Kidney (tissue), 14 donors: ENCODE measurements around the gene EPSTI1. TPM values are rescaled to one million over a fixed set of nuclear protein-coding genes. Genes with fewer than 3 reads are reported as not detected.

Source experiments
- DNase-seq, 5 donors: peaks; one replicate each; pipeline ENCODE4 v3.0.0-alpha.2; 2013 to 2020
- FAIRE-seq: peaks from 2 replicates; lab custom pipeline; 2012; peaks lifted over from hg19 to GRCh38; lab: Jason Lieb, UNC
- H3K27ac ChIP-seq, 2 donors: one replicate each; pipeline ENCODE4 v1.7.0; 2013; ENCODE audit warnings: low read depth in 2 of 2, low read length in 2 of 2, inconsistent platforms in 1 of 2
- H3K27me3 ChIP-seq: one replicate; pipeline ENCODE4 v1.7.1; 2013; ENCODE audit warnings: low read length, inconsistent platforms; ENCODE audit not compliant: control insufficient read depth, insufficient read depth
- H3K36me3 ChIP-seq, 3 donors: one replicate each; pipeline versions ENCODE4 v1.7.0 to v1.7.1; 2013; ENCODE audit warnings: low read length in 3 of 3, control low read depth in 1 of 3, inconsistent platforms in 1 of 3; ENCODE audit not compliant: insufficient read depth in 3 of 3, control insufficient read depth in 2 of 3
- H3K4me1 ChIP-seq, 3 donors: one replicate each; pipeline versions ENCODE4 v1.7.0 to v1.7.1; 2013; ENCODE audit warnings: low read length in 3 of 3, inconsistent platforms in 1 of 3, low read depth in 1 of 3; ENCODE audit not compliant: control insufficient read depth in 2 of 3, insufficient read depth in 2 of 3
- H3K4me3 ChIP-seq, 3 donors: one replicate each; pipeline versions ENCODE4 v1.7.0 to v1.8.1; 2013; ENCODE audit warnings: low read length in 3 of 3, control low read depth in 1 of 3, inconsistent platforms in 1 of 3
- H3K9ac ChIP-seq, 3 donors: one replicate each; pipeline versions ENCODE4 v1.7.0 to v1.7.1; 2013; ENCODE audit warnings: low read length in 3 of 3, control low read depth in 1 of 3, inconsistent platforms in 1 of 3
- H3K9me3 ChIP-seq, 3 donors: one replicate each; pipeline versions ENCODE4 v1.7.0 to v1.7.1; 2013; ENCODE audit warnings: low read length in 3 of 3, control low read depth in 1 of 3, inconsistent platforms in 1 of 3; ENCODE audit not compliant: control insufficient read depth in 2 of 3, insufficient read depth in 1 of 3
- CTCF ChIP-seq: IDR thresholded peaks from 3 replicates; pipeline ENCODE4 v1.5.1; 2012; ENCODE audit warnings: mild to moderate bottlenecking, moderate library complexity, borderline replicate concordance; ENCODE audit not compliant: insufficient read depth; ENCODE audit errors: extremely low read depth
- intact Hi-C: fragments of 100-400 bp; cut with DNase I; formaldehyde crosslinking; loops from one replicate; pipeline ENCODE4 v1.11.1; 2022
- polyA plus RNA-seq: library from polyadenylated mRNA; stranded (reverse); fragments of 350-450 nt; fragmentation: Illumina TruSeq; extraction: RNeasy Lipid Tissue Mini Kit (QIAGEN cat#74804); gene quantifications from one replicate; pipeline ENCODE4 v1.2.3, GENCODE V29; 2014; ENCODE audit warnings: low read depth, low replicate concordance; ENCODE audit not compliant: insufficient read depth
- total RNA-seq: library from RNA; stranded (reverse); fragmentation: NEBNext Ultra II Directional; extraction: Animal tissue kit (Norgen Biotek cat#: 25700); gene quantifications from one replicate; pipeline ENCODE4 v1.2.1, GENCODE V29; 2021
- donor health status: control.
- donor health status: control.
- donor health status: control.
- donor health status: control.
- donor health status: control.
- donor health status: DM: yes; HTN: yes; CAD: no.
- donor health status: Normal renal cell carcinoma (clear cell type).

The EPSTI1 gene
- total and polyA plus RNA-seq, 2 donors from 2014 or later: 11.2 to 12.2 TPM

GRCh38 chr13:42860485-42860884 lies 131.6 kb downstream of the EPSTI1 start:
- intact Hi-C loops: no loop called here
- Histone ChIP-seq H3K27me3 (no peaks in the 10 kb centered on the region), H3K4me1 (no peaks in the 10 kb centered on the region), H3K9me3 (no peaks in the 10 kb centered on the region), H3K9ac (no peak overlapping the region), H3K4me3 (no peak overlapping the region), H3K27ac (no peak overlapping the region), H3K36me3 (no peaks in the 10 kb centered on the region)
- TF ChIP-seq CTCF: no peak
- DNase-seq (no peak), FAIRE-seq (no peak)

GRCh38 chr13:42859760-42860159 lies 132.3 kb downstream of the EPSTI1 start:
- no peaks in the 10 kb centered on the region for H3K36me3 ChIP-seq
- FAIRE-seq: no peak
- intact Hi-C loops: no loop called here

GRCh38 chr13:42855410-42855809 lies 136.6 kb downstream of the EPSTI1 start:
- Histone ChIP-seq H3K9me3 (no peaks in the 10 kb centered on the region), H3K9ac (no peak overlapping the region), H3K36me3 (no peaks in the 10 kb centered on the region), H3K27ac (no peak overlapping the region), H3K4me1 (no peaks in the 10 kb centered on the region), H3K27me3 (no peaks in the 10 kb centered on the region), H3K4me3 (no peak overlapping the region)
- DNase-seq (no peak), FAIRE-seq (no peak)
- intact Hi-C loops: no loop called here
- TF ChIP-seq CTCF: no peak

More at GRCh38 chr13:42859760-42860159, 132.3 kb downstream of the EPSTI1 start:
- no peak overlapping the region for H3K4me3 ChIP-seq
- DNase-seq: no peak
- TF ChIP-seq CTCF: no peak
- H3K9me3 ChIP-seq: no peaks in the 10 kb centered on the region
- H3K4me1 ChIP-seq: no peaks in the 10 kb centered on the region
- no peak overlapping the region for H3K9ac ChIP-seq
- H3K27ac ChIP-seq: no peak overlapping the region
- H3K27me3 ChIP-seq: no peaks in the 10 kb centered on the region

- Histone ChIP-seq H3K9me3 (no peaks in the 10 kb centered on the region), H3K4me1 (no peaks in the 10 kb centered on the region), H3K4me3 (no peak overlapping the region), H3K9ac (no peak overlapping the region), H3K27ac (no peak overlapping the region), H3K36me3 (no peaks in the 10 kb centered on the region), H3K27me3 (no peaks in the 10 kb centered on the region)
- TF ChIP-seq CTCF: no peak
- intact Hi-C loops: no loop called here
- DNase-seq (no peak), FAIRE-seq (no peak)
Measured at GRCh38 chr13:42852136-42852535, 139.9 kb downstream of the EPSTI1 start.
